Sigmoid colon (tissue), 4 donors: Measurements from ENCODE around the gene CD52.
"Not testable (repeated sequence)": the region's sequence is repeated elsewhere in the genome, so short reads cannot be mapped to it uniquely, and the experiment has no call there.

ENCODE experiments used
- POLR2A ChIP-seq, 2 donors: fragments of 450-650 bp; IDR thresholded peaks; one replicate each; pipeline ENCODE4 v1.6.1; 2016; ENCODE audit warnings: antibody characterized with exemption in 2 of 2, mild to moderate bottlenecking in 2 of 2, moderate library complexity in 2 of 2
- POLR2AphosphoS5 ChIP-seq, 4 donors: sonication (generic); formaldehyde crosslinking; IDR thresholded peaks; one replicate each; pipeline ENCODE4 v1.6.1; 2017; ENCODE audit warnings: antibody characterized with exemption in 4 of 4
- TF ChIP-seq, protein P1 (sequence below), 4 experiments: fragments of 450-650 bp in 3 of 4; fragments of 200-600 bp in 1 of 4; IDR thresholded peaks; one replicate each; pipeline ENCODE4 v1.5.1; 2016 to 2019; ENCODE audit warnings: antibody characterized with exemption in 4 of 4, mild to moderate bottlenecking in 3 of 4, moderate library complexity in 2 of 4

DNA sequence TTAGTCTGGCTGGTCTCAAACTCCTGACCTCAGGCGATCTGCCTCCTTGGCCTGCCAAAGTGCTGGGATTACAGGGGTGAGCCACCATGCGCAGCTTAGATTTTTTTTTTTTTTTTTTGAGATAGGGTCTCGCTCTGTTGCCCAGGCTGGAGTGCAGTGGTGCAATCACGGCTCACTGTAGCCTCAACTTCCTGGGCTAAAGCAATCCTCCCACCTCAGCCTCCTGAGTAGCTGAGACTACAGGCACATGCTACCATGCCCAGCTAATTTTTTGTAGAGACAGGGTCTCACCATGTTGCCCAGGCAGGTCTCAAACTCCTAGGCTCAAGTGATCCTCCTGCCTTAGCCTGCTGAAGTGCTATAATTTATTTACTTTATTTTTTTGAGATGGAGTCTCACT lies 11.6 kb downstream of the CD52 start:
- TF ChIP-seq, protein P1, sequence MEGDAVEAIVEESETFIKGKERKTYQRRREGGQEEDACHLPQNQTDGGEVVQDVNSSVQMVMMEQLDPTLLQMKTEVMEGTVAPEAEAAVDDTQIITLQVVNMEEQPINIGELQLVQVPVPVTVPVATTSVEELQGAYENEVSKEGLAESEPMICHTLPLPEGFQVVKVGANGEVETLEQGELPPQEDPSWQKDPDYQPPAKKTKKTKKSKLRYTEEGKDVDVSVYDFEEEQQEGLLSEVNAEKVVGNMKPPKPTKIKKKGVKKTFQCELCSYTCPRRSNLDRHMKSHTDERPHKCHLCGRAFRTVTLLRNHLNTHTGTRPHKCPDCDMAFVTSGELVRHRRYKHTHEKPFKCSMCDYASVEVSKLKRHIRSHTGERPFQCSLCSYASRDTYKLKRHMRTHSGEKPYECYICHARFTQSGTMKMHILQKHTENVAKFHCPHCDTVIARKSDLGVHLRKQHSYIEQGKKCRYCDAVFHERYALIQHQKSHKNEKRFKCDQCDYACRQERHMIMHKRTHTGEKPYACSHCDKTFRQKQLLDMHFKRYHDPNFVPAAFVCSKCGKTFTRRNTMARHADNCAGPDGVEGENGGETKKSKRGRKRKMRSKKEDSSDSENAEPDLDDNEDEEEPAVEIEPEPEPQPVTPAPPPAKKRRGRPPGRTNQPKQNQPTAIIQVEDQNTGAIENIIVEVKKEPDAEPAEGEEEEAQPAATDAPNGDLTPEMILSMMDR (IDR thresholded peaks at IDR 0.05), result not testable (repeated sequence)
- TF ChIP-seq POLR2A, POLR2AphosphoS5 (IDR thresholded peaks at IDR 0.05): not testable (repeated sequence)
